HG02840 (cell line): Measurements from ENCODE around the gene ACTL6B.
"Not testable (repeated sequence)": the region's sequence is repeated elsewhere in the genome, so short reads cannot be mapped to it uniquely, and the experiment has no call there.

Source experiments
- ATAC-seq: cut with Tn5 transposase; IDR thresholded peaks from one replicate; pipeline ENCODE4 v1.9.1; 2021; ENCODE audit warnings: mild to moderate bottlenecking, moderate library complexity, moderate number of reproducible peaks; ENCODE audit not compliant: unreplicated experiment, low FRiP score

ACTL6B gene

GRCh38 chr7:100655908-100656674 is at the start of gene ACTL6B:
TSS of gene ACTL6B (minus strand) at chr7:100656448. CDS start at chr7:100656354, 94 bp downstream.
- ATAC-seq, result no peak

GRCh38 chr7:100705320-100705752 is 49.1 kb upstream of the ACTL6B start:
- ATAC-seq, result peak; percentile 39

- not testable (repeated sequence) for ATAC-seq
Observed at GRCh38 chr7:100701089-100701488, 44.8 kb upstream of the ACTL6B start.

- ATAC-seq, result no peak
Observed at GRCh38 chr7:100699018-100699417, 42.8 kb upstream of the ACTL6B start.

GRCh38 chr7:100696123-100696521 is 39.9 kb upstream of the ACTL6B start:
- no peak for ATAC-seq

GRCh38 chr7:100694098-100694745 is 38.0 kb upstream of the ACTL6B start, which contains the start of gene GIGYF1:
TSS of gene GIGYF1 (minus strand) at chr7:100694250. CDS start at chr7:100688238, 6,012 bp downstream.
- peak; percentile 53 for ATAC-seq

- ATAC-seq, result peak; percentile 6
Observed at GRCh38 chr7:100693312-100694097, 37.3 kb upstream of the ACTL6B start.

GRCh38 chr7:100692578-100692961 is 36.3 kb upstream of the ACTL6B start:
- no peak for ATAC-seq

GRCh38 chr7:100691676-100692577 is 35.7 kb upstream of the ACTL6B start:
- no peak for ATAC-seq

- ATAC-seq, result no peak
Observed at GRCh38 chr7:100689230-100690135, 33.2 kb upstream of the ACTL6B start.

GRCh38 chr7:100688326-100688860 is 32.1 kb upstream of the ACTL6B start:
- no peak for ATAC-seq

GRCh38 chr7:100687751-100688300 is 31.6 kb upstream of the ACTL6B start:
- no peak for ATAC-seq

- no peak for ATAC-seq
Observed at GRCh38 chr7:100687261-100687660, 31.0 kb upstream of the ACTL6B start.

GRCh38 chr7:100686822-100687211 is 30.6 kb upstream of the ACTL6B start:
- no peak for ATAC-seq

GRCh38 chr7:100686201-100686821 is 30.1 kb upstream of the ACTL6B start:
- ATAC-seq, result no peak

GRCh38 chr7:100685631-100686145 is 29.4 kb upstream of the ACTL6B start:
- no peak for ATAC-seq

GRCh38 chr7:100685049-100685605 is 28.9 kb upstream of the ACTL6B start:
- ATAC-seq, result no peak
